Panc1 (cell line): ENCODE data around the gene SLC32A1. TPM values are rescaled to one million over a fixed set of nuclear protein-coding genes. Genes with fewer than 3 reads are reported as not detected.

Experiments used
- ATAC-seq: fragments of 200-7000 bp; cut with Tn5 transposase; 2 replicates; pipeline ENCODE4 v1.9.1; 2020; ENCODE audit warnings: mild to moderate bottlenecking, moderate library complexity
- BruUV-seq: library from RNA; stranded (reverse); fragments of 400-500 nt; replicated peaks from 2 replicates; lab custom pipeline; 2021; lab: Mats Ljungman, UMichigan
- CTCF ChIA-PET: fragments of 300-600 bp; sonication (Branson Sonifier 250); formaldehyde crosslinking; loops from one replicate; lab custom pipeline; 2022; ENCODE audit warnings: antibody characterized with exemption; lab: Charles Lee
- POLR2A ChIA-PET: fragments of 300-600 bp; sonication (Branson Sonifier 250); formaldehyde crosslinking; loops from one replicate; lab custom pipeline; 2022; ENCODE audit warnings: antibody characterized with exemption; lab: Charles Lee
- DNase-seq: peaks from one replicate; pipeline ENCODE4 v3.0.0-alpha.2; 2010; ENCODE audit warnings: low read depth, low spot score
- H3K27ac ChIP-seq: 2 replicates; pipeline ENCODE4 v1.5.1; 2011; ENCODE audit warnings: mild to moderate bottlenecking, low read length, inconsistent platforms
- H3K27me3 ChIP-seq: fragments of 200-500 bp; sonication (Bioruptor generic); 2 replicates; pipeline ENCODE4 v1.6.0; 2014; ENCODE audit warnings: low read length, inconsistent platforms; ENCODE audit not compliant: control insufficient read depth, insufficient read depth
- H3K36me3 ChIP-seq: fragments of 200-500 bp; sonication (Bioruptor generic); 2 replicates; pipeline ENCODE4 v1.5.1; 2014; ENCODE audit warnings: inconsistent platforms, mild to moderate bottlenecking, low read length, moderate library complexity; ENCODE audit not compliant: control insufficient read depth, insufficient read depth
- H3K4me1 ChIP-seq: 2 replicates; pipeline ENCODE4 v1.5.1; 2011; ENCODE audit warnings: inconsistent platforms, mild to moderate bottlenecking, low read length, moderate library complexity; ENCODE audit not compliant: control insufficient read depth, insufficient read depth
- H3K4me3 ChIP-seq, 2 experiments: 2 replicates each; pipeline ENCODE4 v1.5.1; 2011 to 2012; ENCODE audit warnings: low read depth in 2 of 2, low read length in 2 of 2, mild to moderate bottlenecking in 2 of 2, inconsistent platforms in 1 of 2, moderate library complexity in 1 of 2
- H3K9me3 ChIP-seq: fragments of 200-500 bp; sonication (Bioruptor generic); 2 replicates; pipeline ENCODE4 v1.5.1; 2014; ENCODE audit warnings: low read depth, mild to moderate bottlenecking, inconsistent platforms, low read length, moderate library complexity; ENCODE audit not compliant: control insufficient read depth, insufficient read depth
- POLR2AphosphoS5 ChIP-seq: IDR thresholded peaks from 2 replicates; pipeline ENCODE4 v1.6.1; 2012; ENCODE audit warnings: mild to moderate bottlenecking, low read depth, low read length, moderate library complexity
- SIN3A ChIP-seq: IDR thresholded peaks from 2 replicates; pipeline ENCODE4 v1.6.1; 2012; ENCODE audit warnings: low read depth, mild to moderate bottlenecking, low read length, moderate library complexity, borderline replicate concordance; ENCODE audit not compliant: insufficient read depth
- TCF7L2 ChIP-seq: IDR thresholded peaks from 2 replicates; pipeline ENCODE4 v1.6.1; 2011; ENCODE audit warnings: mild to moderate bottlenecking, low read depth, low read length, inconsistent platforms
- in situ Hi-C: cut with HindIII; loops from 2 replicates; pipeline ENCODE4 v1.10.0; 2016; ENCODE audit warnings: low sequenced_read_pairs, low pct_unique_long_range_greater_than_20kb
- intact Hi-C: fragments of 100-400 bp; cut with micrococcal nuclease; formaldehyde crosslinking; loops from one replicate; pipeline ENCODE4 v1.10.0; 2022; ENCODE audit not compliant: unreplicated experiment
- total RNA-seq: library from RNA; stranded (reverse); gene quantifications from one replicate; pipeline ENCODE4 v1.2.1, GENCODE V29; 2021; ENCODE audit not compliant: unreplicated experiment
- TF ChIP-seq, protein P1 (sequence below): fragments of 450-650 bp; IDR thresholded peaks from 2 replicates; pipeline ENCODE4 v1.5.1; 2017; ENCODE audit warnings: mild to moderate bottlenecking
- TF ChIP-seq, protein P2 (sequence below), 2 experiments: IDR thresholded peaks; 2 replicates each; pipeline ENCODE4 v1.6.1; 2011 to 2012; ENCODE audit warnings: low read depth in 2 of 2, control low read depth in 1 of 2, low read length in 1 of 2, mild to moderate bottlenecking in 1 of 2, moderate library complexity in 1 of 2; ENCODE audit not compliant: insufficient read depth in 1 of 2

SLC32A1 gene
- total RNA-seq, 1 experiment from 2014 or later = not detected

DNA sequence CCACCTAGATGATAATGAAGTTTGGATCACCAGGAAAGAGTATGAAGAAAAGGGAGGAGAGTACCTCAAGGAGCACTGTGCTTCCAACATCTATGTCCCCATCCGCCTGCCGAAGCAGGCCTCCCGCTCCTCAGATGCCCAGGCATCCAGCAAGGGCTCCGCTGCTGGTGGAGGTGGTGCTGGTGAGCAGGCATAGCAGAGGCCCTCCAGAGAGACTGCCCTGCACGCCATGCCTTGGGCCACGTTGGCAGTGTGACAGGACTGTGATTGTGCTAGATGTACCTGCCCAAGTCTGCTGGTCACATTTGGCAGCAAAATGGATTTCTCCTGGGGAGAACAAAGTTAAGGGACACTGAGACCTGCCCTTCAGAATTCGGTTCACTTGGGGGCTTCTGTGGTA is 47.3 kb downstream of the SLC32A1 start:
- in situ Hi-C loops (no loop called here), intact Hi-C loops (no loop called here)
- DNase-seq (no peak), ATAC-seq (no peak)
- no peaks in the 10 kb centered on the region for H3K4me1 ChIP-seq
- ChIA-PET POLR2A (no interaction called here), CTCF (no interaction called here)
- no peaks in the 10 kb centered on the region for H3K9me3 ChIP-seq
- H3K36me3 ChIP-seq = peaks cover 3% of the 10 kb centered on the region
- no peak overlapping the region for H3K4me3 ChIP-seq
- TF ChIP-seq TCF7L2 = no peak
- TF ChIP-seq, protein P1, sequence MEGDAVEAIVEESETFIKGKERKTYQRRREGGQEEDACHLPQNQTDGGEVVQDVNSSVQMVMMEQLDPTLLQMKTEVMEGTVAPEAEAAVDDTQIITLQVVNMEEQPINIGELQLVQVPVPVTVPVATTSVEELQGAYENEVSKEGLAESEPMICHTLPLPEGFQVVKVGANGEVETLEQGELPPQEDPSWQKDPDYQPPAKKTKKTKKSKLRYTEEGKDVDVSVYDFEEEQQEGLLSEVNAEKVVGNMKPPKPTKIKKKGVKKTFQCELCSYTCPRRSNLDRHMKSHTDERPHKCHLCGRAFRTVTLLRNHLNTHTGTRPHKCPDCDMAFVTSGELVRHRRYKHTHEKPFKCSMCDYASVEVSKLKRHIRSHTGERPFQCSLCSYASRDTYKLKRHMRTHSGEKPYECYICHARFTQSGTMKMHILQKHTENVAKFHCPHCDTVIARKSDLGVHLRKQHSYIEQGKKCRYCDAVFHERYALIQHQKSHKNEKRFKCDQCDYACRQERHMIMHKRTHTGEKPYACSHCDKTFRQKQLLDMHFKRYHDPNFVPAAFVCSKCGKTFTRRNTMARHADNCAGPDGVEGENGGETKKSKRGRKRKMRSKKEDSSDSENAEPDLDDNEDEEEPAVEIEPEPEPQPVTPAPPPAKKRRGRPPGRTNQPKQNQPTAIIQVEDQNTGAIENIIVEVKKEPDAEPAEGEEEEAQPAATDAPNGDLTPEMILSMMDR = no peak
- no peak for TF ChIP-seq SIN3A
- TF ChIP-seq, protein P2, sequence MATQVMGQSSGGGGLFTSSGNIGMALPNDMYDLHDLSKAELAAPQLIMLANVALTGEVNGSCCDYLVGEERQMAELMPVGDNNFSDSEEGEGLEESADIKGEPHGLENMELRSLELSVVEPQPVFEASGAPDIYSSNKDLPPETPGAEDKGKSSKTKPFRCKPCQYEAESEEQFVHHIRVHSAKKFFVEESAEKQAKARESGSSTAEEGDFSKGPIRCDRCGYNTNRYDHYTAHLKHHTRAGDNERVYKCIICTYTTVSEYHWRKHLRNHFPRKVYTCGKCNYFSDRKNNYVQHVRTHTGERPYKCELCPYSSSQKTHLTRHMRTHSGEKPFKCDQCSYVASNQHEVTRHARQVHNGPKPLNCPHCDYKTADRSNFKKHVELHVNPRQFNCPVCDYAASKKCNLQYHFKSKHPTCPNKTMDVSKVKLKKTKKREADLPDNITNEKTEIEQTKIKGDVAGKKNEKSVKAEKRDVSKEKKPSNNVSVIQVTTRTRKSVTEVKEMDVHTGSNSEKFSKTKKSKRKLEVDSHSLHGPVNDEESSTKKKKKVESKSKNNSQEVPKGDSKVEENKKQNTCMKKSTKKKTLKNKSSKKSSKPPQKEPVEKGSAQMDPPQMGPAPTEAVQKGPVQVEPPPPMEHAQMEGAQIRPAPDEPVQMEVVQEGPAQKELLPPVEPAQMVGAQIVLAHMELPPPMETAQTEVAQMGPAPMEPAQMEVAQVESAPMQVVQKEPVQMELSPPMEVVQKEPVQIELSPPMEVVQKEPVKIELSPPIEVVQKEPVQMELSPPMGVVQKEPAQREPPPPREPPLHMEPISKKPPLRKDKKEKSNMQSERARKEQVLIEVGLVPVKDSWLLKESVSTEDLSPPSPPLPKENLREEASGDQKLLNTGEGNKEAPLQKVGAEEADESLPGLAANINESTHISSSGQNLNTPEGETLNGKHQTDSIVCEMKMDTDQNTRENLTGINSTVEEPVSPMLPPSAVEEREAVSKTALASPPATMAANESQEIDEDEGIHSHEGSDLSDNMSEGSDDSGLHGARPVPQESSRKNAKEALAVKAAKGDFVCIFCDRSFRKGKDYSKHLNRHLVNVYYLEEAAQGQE (IDR thresholded peaks at IDR 0.05; ENCODE audit: insufficient read depth in 1 of 2, low read depth in 2 of 2, low read length in 1 of 2) = no peak
- TF ChIP-seq POLR2AphosphoS5 = no peak
- BruUV-seq = no TSS peak
- no peaks in the 10 kb centered on the region for H3K27me3 ChIP-seq
- no peak overlapping the region for H3K27ac ChIP-seq

DNA sequence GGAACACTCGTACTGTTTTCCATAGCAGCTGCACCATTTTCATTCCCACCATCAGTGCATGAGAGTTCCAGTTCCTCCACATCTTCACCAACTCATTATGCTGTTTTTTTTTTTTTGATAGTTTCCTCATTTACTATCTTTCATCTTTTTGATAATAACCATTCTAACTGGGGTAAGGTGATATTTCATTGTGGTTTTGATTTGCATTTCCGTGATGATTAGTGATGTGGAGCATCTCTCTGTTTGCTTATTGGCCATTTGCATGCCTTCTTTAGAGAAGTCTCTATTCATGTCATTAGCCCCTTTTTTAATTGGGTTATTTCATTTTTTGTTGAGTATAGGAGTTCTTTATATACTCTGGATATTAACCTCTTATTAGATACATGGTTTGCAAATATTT is 49.9 kb downstream of the SLC32A1 start:
- Histone ChIP-seq H3K4me1 (no peaks in the 10 kb centered on the region), H3K27me3 (no peaks in the 10 kb centered on the region), H3K4me3 (no peak overlapping the region), H3K9me3 (no peaks in the 10 kb centered on the region), H3K36me3 (no peaks in the 10 kb centered on the region), H3K27ac (no peak overlapping the region)
- no peak for ATAC-seq
- ChIA-PET CTCF (no interaction called here), POLR2A (no interaction called here)
- in situ Hi-C loops = no loop called here
- no TSS peak for BruUV-seq
- no peak for TF ChIP-seq POLR2AphosphoS5
- TF ChIP-seq, protein P1 = no peak
- no peak for TF ChIP-seq TCF7L2
- intact Hi-C loops = no loop called here
- no peak for DNase-seq
